Measurements from ENCODE around the gene DNAJC4.

- no peak for TF ChIP-seq POLR2A (IDR thresholded peaks at IDR 0.05; ENCODE audit: low read length)
- TF ChIP-seq GATA1 (IDR thresholded peaks at IDR 0.05; ENCODE audit: low read depth, low read length), result no peak
These were observed 591 bp upstream of the DNAJC4 start for GRCh38 chr11:64229744-64230170.
